Endothelial cell of umbilical vein (primary cell): Measurements from ENCODE around the gene NRF1. TPM values are rescaled to one million over a fixed set of nuclear protein-coding genes. Genes with fewer than 3 reads are reported as not detected.

Experiments used
- BruUV-seq: library from RNA; stranded (reverse); fragments of 400-500 nt; replicated peaks from 2 replicates; lab custom pipeline; 2021; lab: Mats Ljungman, UMichigan
- CTCF ChIA-PET: fragments of 300-600, 350-600 bp; sonication (Branson Sonifier 250); formaldehyde crosslinking; loops from one replicate; lab custom pipeline; 2021; ENCODE audit warnings: antibody characterized with exemption, inconsistent platforms; lab: Charles Lee
- POLR2A ChIA-PET: fragments of 300-600, 350-600 bp; sonication (Branson Sonifier 250); formaldehyde crosslinking; loops from one replicate; lab custom pipeline; 2021; ENCODE audit warnings: antibody characterized with exemption, inconsistent platforms; lab: Charles Lee
- DNase-seq: peaks from one replicate; pipeline ENCODE4 v3.0.0-alpha.2; 2011; ENCODE audit warnings: low read depth, low spot score
- FAIRE-seq: peaks from 2 replicates; lab custom pipeline; 2011; peaks lifted over from hg19 to GRCh38; lab: Jason Lieb, UNC
- H2AFZ ChIP-seq: 2 replicates; pipeline ENCODE4 v1.6.0; 2012; ENCODE audit warnings: low read depth, low read length, control low read depth, inconsistent platforms
- H3K27ac ChIP-seq: 2 replicates; pipeline ENCODE4 v1.5.1; 2011; ENCODE audit warnings: low read depth, mild to moderate bottlenecking, control low read depth, low read length, moderate library complexity; ENCODE audit not compliant: insufficient read depth
- H3K27me3 ChIP-seq, 2 experiments: 2 replicates each; pipeline versions ENCODE4 v1.6.0 to v1.6.1; 2011; ENCODE audit warnings: low read length in 2 of 2, mixed read lengths in 1 of 2; ENCODE audit not compliant: control insufficient read depth in 2 of 2, insufficient read depth in 2 of 2
- H3K36me3 ChIP-seq, 2 experiments: 2 replicates in 1 of 2; 3 replicates in 1 of 2; pipeline ENCODE4 v1.5.1; 2011; ENCODE audit warnings: low read length in 2 of 2, mild to moderate bottlenecking in 1 of 2, moderate library complexity in 1 of 2; ENCODE audit not compliant: control insufficient read depth in 2 of 2, insufficient read depth in 2 of 2; ENCODE audit errors: extremely low read depth in 1 of 2
- H3K4me1 ChIP-seq: 3 replicates; pipeline ENCODE4 v1.5.1; 2011; ENCODE audit warnings: mild to moderate bottlenecking, low read length; ENCODE audit not compliant: control insufficient read depth, insufficient read depth; ENCODE audit errors: extremely low read depth
- H3K4me2 ChIP-seq: 2 replicates; pipeline ENCODE4 v1.6.1; 2011; ENCODE audit warnings: low read length, control low read depth, mixed read lengths; ENCODE audit not compliant: insufficient read depth
- H3K4me3 ChIP-seq, 3 experiments: fragments of 200-600 bp in 1 of 3; sonication (generic), shearing (Covaris generic) in 1 of 3; replicated peaks in 1 of 3; 2 replicates each; pipeline ENCODE4 v1.5.1; 2011 to 2016; ENCODE audit warnings: control low read depth in 3 of 3, low read length in 3 of 3, mild to moderate bottlenecking in 2 of 3, inconsistent platforms in 1 of 3, low read depth in 1 of 3, moderate library complexity in 1 of 3; ENCODE audit not compliant: insufficient read depth in 1 of 3
- H3K79me2 ChIP-seq: 2 replicates; pipeline ENCODE4 v1.6.0; 2012; ENCODE audit warnings: low read length, inconsistent platforms; ENCODE audit not compliant: control insufficient read depth, insufficient read depth
- H3K9ac ChIP-seq: replicated peaks from 2 replicates; pipeline ENCODE3; 2011; ENCODE audit warnings: low read length, control low read depth; ENCODE audit not compliant: insufficient read depth; ENCODE audit errors: extremely low read depth
- H3K9me1 ChIP-seq: replicated peaks from 3 replicates; pipeline ENCODE4 v1.6.0; 2011; ENCODE audit warnings: mild to moderate bottlenecking, low read length; ENCODE audit not compliant: control insufficient read depth, insufficient read depth; ENCODE audit errors: extremely low read depth
- H3K9me3 ChIP-seq: replicated peaks from 2 replicates; pipeline ENCODE4 v1.5.1; 2012; ENCODE audit warnings: low read length, inconsistent platforms; ENCODE audit not compliant: control insufficient read depth, insufficient read depth
- H4K20me1 ChIP-seq: replicated peaks from 2 replicates; pipeline ENCODE3; 2011; ENCODE audit warnings: mild to moderate bottlenecking, low read length; ENCODE audit not compliant: control insufficient read depth, insufficient read depth; ENCODE audit errors: extremely low read depth
- EZH2 ChIP-seq: IDR thresholded peaks from 2 replicates; pipeline ENCODE4 v1.6.1; 2012; ENCODE audit warnings: borderline replicate concordance, low read depth, mild to moderate bottlenecking, moderate library complexity, low read length, inconsistent platforms; ENCODE audit not compliant: severe bottlenecking
- FOS ChIP-seq: IDR thresholded peaks from 2 replicates; pipeline ENCODE4 v1.6.1; 2011; ENCODE audit warnings: mild to moderate bottlenecking, low read length, moderate library complexity, borderline replicate concordance; ENCODE audit not compliant: insufficient read depth
- GATA2 ChIP-seq: IDR thresholded peaks from 2 replicates; pipeline ENCODE4 v1.7.0; 2011; ENCODE audit warnings: low read depth, mild to moderate bottlenecking, moderate library complexity, mixed read lengths, low read length; ENCODE audit not compliant: insufficient read length, insufficient read depth
- JUN ChIP-seq: IDR thresholded peaks from 2 replicates; pipeline ENCODE4 v1.6.1; 2011; ENCODE audit warnings: borderline replicate concordance, low read depth; ENCODE audit not compliant: insufficient read length, insufficient read depth
- MYC ChIP-seq: IDR thresholded peaks from one replicate; pipeline ENCODE4 v1.6.1; 2011; ENCODE audit warnings: mild to moderate bottlenecking, low read depth, low read length
- POLR2A ChIP-seq: IDR thresholded peaks from 2 replicates; pipeline ENCODE4 v1.6.1; 2012; ENCODE audit warnings: low read depth, mild to moderate bottlenecking, control low read depth, low read length
- POLR2AphosphoS5 ChIP-seq: IDR thresholded peaks from 2 replicates; pipeline ENCODE4 v1.6.1; 2012; ENCODE audit warnings: low read depth, mild to moderate bottlenecking, control low read depth, low read length, moderate library complexity; ENCODE audit not compliant: insufficient read depth
- dilution Hi-C: fragments of 300-500 bp; cut with MboI; formaldehyde crosslinking; loops from one replicate; pipeline ENCODE4 v1.15.0; 2019; ENCODE audit warnings: low sequenced_read_pairs; ENCODE audit not compliant: extremely low pct_ligation_motif_present
- intact Hi-C: fragments of 100-400 bp; cut with micrococcal nuclease; formaldehyde crosslinking; loops from one replicate; pipeline ENCODE4 v1.10.0; 2022
- polyA plus RNA-seq, 4 experiments: library from polyadenylated mRNA; depleted of rRNA in 3 of 4; stranded (reverse) in 3 of 4; unstranded in 1 of 4; fragments of >200 nt; gene quantifications; 2 replicates each; pipeline versions ENCODE4 v1.2.1 to v1.2.3, GENCODE V29; 2011 to 2012; ENCODE audit warnings: missing spikeins in 1 of 4
- total RNA-seq: library from RNA; stranded (reverse); gene quantifications from 2 replicates; pipeline ENCODE4 v1.2.3, GENCODE V29; 2021
- TF ChIP-seq, protein P1 (sequence below), 2 donors: IDR thresholded peaks; 1 replicate in 1 of 2; 2 replicates in 1 of 2; pipeline ENCODE4 v1.5.1; 2011; ENCODE audit warnings: low read length in 2 of 2, mild to moderate bottlenecking in 2 of 2, moderate library complexity in 2 of 2, control low read depth in 1 of 2, inconsistent platforms in 1 of 2, low read depth in 1 of 2; ENCODE audit not compliant: insufficient read depth in 1 of 2; ENCODE audit errors: extremely low read depth in 1 of 2
- TF ChIP-seq, protein P2 (sequence below): IDR thresholded peaks from 2 replicates; pipeline ENCODE4 v1.6.1; 2011; ENCODE audit not compliant: insufficient read depth, insufficient read length

NRF1 gene
- total and polyA plus RNA-seq, 2 donors (not counting 3 experiments of a cell fraction or from before 2014, with no cell fraction given) = 14.6 to 20.3 TPM

DNA sequence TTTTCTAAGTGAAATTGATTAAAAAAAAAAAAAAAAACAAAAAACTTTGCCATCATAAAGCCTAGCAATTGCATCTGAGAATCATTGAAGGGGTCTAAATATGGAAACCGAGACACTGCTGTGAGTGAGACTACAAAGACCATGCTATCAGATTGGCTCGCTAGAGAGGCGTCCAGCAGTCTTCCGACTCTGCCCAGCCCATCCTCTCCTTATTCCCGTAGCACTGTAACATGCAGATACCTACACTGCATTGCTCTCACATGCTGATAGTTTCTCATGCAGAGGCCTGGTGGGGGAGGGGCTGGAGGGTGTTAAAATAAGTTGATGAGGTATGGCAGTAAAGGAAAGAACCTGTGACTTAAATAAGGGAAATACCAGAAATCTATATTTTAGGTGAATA, 130.7 kb downstream of the NRF1 start:
- Histone ChIP-seq H3K9me1 (no peaks in the 10 kb centered on the region), H4K20me1 (no peaks in the 10 kb centered on the region), H3K36me3 (peaks cover 2 to 4% of the 10 kb centered on the region in 2 experiments), H3K9ac (no peak overlapping the region), H3K4me1 (peaks cover 15% of the 10 kb centered on the region), H3K4me3 (no peak overlapping the region), H3K27me3 (no peaks in the 10 kb centered on the region), H3K9me3 (no peaks in the 10 kb centered on the region), H2AFZ (no peak overlapping the region), H3K4me2 (no peak overlapping the region), H3K79me2 (no peaks in the 10 kb centered on the region), H3K27ac (no peak overlapping the region)
- intact Hi-C loops = no loop called here
- no peak for DNase-seq
- ChIA-PET CTCF (no interaction called here), POLR2A (no interaction called here)
- dilution Hi-C loops = no loop called here
- FAIRE-seq = peak; percentile 35
- BruUV-seq = no TSS peak
- TF ChIP-seq GATA2 (no peak), EZH2 (no peak), POLR2AphosphoS5 (no peak), POLR2A (no peak), JUN (no peak), FOS (no peak), MYC (no peak)
- TF ChIP-seq, protein P1, sequence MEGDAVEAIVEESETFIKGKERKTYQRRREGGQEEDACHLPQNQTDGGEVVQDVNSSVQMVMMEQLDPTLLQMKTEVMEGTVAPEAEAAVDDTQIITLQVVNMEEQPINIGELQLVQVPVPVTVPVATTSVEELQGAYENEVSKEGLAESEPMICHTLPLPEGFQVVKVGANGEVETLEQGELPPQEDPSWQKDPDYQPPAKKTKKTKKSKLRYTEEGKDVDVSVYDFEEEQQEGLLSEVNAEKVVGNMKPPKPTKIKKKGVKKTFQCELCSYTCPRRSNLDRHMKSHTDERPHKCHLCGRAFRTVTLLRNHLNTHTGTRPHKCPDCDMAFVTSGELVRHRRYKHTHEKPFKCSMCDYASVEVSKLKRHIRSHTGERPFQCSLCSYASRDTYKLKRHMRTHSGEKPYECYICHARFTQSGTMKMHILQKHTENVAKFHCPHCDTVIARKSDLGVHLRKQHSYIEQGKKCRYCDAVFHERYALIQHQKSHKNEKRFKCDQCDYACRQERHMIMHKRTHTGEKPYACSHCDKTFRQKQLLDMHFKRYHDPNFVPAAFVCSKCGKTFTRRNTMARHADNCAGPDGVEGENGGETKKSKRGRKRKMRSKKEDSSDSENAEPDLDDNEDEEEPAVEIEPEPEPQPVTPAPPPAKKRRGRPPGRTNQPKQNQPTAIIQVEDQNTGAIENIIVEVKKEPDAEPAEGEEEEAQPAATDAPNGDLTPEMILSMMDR (IDR thresholded peaks at IDR 0.05; ENCODE audit: extremely low read depth in 1 of 2, insufficient read depth in 1 of 2, low read depth in 1 of 2, low read length in 2 of 2) = no peak
- TF ChIP-seq, protein P2, sequence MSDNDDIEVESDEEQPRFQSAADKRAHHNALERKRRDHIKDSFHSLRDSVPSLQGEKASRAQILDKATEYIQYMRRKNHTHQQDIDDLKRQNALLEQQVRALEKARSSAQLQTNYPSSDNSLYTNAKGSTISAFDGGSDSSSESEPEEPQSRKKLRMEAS = no peak
